CD1c-positive myeloid dendritic cell (primary cell): Measurements from ENCODE around the gene UST.
"Not testable (repeated sequence)": the region's sequence is repeated elsewhere in the genome, so short reads cannot be mapped to it uniquely, and the experiment has no call there.

Experiments
- DNase-seq: peaks from one replicate; pipeline ENCODE4 v3.0.0-alpha.2; 2016; ENCODE audit errors: extremely low spot score

UST gene

DNA sequence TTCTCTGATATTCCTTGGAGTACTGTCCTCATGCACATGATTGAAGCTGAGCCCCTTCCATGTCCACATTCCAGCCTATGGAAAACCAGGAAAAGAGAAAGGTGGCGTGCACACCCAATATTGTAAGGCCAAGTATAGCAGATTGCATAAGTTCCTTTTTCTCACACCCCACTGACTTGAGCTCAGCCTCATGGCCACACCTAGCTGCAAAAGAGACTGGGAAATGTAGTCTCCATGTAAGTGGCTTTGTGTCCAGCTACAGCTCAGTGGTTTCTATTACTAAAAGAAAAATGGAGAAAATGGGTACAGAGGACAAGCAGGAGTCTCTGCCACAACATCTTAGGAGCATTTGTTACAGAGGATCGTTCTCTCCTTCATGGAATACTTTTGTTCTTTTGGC lies 10.8 kb upstream of the UST start:
- DNase-seq, result peak; percentile 33

DNA sequence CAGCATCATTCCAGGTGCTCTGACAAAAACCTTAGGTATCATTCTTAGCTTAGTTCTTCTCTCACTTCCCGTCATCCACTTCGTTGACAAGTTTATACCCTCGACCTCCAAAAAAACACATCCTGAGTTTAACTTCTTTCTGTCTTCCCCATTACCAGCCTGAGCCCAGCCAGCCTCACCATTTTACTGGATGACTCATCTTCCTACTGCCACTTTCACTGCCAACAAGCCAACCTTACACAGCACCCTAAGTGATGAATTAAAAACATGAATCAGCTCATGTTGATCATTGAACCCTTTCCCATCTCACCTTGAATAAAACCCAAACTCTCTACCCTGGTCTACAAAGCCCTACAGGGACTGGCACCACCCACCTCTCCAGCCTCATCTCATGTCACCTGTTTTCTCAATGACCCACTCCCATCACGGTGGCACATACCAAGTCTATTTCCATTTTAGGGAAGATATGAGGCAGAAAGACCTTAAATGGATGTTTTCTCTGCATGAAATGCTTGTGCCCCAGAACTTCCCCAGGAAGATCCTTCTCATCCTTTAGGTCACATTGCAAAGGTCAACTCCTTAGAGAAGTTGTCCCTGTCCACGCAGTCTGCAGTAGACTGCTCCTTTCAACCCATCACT lies 9.9 kb upstream of the UST start:
- peak; percentile 12 for DNase-seq

GRCh38 chr6:148737806-148738205 lies 9.0 kb upstream of the UST start:
- DNase-seq, result no peak

GRCh38 chr6:148738946-148739821 lies 7.6 kb upstream of the UST start:
- DNase-seq, result peak; percentile 14

DNA sequence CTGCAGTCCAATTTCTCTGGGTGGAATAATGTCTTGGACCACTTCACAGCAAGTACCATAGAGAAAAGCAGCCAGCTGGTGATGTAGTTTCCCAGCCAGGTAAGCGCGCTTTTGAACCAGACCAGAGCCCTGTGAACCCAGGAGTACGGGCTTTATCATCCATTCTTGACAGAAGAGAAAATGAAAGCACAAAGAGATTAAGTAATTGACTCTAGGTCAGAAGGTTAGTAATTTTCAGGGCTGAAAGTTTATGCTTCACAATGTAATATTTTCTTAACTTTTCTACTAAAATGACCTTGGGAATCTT lies 7.1 kb upstream of the UST start:
- no peak for DNase-seq

GRCh38 chr6:148743476-148743875 lies 3.4 kb upstream of the UST start:
- DNase-seq, result no peak

GRCh38 chr6:148745926-148746325 lies 904 bp upstream of the UST start:
- DNase-seq, result no peak

- DNase-seq, result peak; percentile 50
Measured at GRCh38 chr6:148747145-148747470, 278 bp downstream of the UST start.

GRCh38 chr6:148747471-148748165 lies 788 bp downstream of the UST start:
- DNase-seq, result peak; percentile 65

GRCh38 chr6:148749674-148750073 lies 2.8 kb downstream of the UST start:
- DNase-seq, result no peak

DNA sequence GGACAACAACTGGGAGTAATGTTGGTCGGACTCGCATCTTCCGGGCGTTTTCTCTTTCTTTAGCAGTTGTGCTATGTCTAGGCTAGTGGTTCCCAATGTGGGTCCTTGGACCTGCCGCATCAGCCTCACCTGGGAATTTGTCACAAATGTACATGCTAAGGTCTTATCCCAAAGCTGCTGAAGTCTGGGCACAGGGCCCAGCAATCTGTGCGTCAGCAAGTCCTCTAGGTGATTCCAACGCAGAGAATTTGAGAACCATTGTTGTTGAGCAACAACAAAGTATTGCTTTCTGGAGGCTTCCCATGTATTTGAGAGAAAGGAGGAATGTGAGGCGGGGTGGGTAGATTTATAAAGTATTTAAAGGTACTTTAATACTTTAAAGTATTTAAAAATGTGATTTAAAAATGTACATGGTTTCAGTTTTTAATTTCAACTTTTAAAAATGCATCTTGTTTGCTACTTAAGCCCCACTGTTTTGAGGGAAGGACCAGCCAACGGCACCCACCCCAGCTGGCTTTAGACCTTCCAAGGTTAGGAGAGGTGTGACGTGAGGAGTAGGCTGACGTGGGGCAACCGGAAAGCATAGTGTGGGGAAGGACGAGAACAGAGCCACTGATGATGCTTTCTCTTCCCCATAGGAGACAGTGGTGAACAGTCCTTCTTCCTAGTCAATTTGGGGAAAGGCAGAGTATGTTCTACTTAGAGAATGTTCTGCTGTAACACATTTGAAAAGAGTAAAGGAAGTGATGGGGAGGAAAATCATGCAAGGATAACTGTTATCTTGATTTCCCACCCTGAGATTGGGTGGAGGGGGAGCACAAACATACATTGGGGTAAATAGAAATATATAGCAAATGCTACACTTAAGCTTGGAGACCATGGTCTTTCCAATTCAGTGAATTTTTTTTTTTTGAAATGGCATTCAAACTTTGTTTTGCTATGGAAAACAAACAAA lies 4.3 kb downstream of the UST start:
- no peak for DNase-seq

- no peak for DNase-seq
Measured at GRCh38 chr6:148751793-148752170, 5.0 kb downstream of the UST start.

DNA sequence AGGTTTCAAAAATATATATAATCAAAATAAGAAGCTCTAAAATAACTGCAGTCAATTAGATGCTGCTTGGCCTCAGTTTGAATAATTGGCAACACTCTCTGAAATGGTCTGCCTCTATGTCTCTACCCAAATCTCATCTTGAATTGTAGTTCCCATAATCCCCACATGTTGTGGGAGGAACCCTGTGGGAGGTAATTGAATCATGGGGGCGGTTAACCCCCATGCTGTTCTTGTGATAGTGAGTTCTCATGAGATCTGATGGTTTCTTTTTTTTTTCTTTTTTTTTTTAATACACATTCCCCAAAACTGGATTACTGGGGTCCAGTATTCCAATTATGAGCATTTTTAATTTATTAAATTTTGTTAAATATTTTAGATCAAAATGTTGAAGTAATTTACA lies 8.5 kb downstream of the UST start:
- DNase-seq, result not testable (repeated sequence)

DNA sequence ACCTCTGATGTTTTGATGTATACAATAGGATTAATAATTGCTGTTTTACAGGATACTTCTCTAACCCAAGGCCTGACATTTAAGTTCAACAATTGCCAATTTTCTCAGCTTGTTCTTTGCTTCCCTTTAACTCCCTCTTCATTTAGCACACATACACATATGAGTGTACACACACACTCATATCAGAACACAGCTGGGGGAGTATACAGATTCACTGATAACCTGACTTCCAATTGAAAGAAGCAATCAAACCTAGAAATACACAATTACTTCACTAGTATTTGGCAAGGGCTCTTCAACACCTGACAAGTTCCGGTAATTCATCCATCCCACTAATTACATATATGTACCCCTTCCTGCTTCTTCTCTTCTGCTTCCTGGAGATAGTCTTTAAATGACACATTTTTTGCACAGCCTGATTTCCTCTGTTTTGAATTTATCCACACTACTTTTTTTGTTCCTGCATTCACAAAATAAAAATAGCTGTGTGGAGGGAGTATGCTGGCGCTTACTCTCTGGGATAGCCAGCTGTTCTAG lies 11.2 kb downstream of the UST start:
- peak; percentile 79 for DNase-seq

GRCh38 chr6:148758492-148758891 lies 11.7 kb downstream of the UST start:
- DNase-seq, result peak; percentile 96

DNA sequence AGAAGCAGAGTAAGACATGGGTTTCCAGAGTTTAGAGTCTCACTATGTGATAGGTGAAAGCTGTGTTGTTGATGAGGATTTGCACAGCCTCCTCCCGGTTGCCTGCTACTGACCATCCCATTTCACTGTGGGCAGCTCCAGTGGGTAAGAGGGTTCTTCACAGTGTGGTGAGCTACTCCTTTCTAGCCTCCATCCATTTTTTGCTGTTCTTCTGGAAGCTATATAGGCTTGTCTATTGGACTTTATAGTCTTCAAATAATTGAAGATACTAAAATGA lies 13.4 kb downstream of the UST start:
- DNase-seq, result no peak

GRCh38 chr6:148760568-148761526 lies 14.0 kb downstream of the UST start:
- DNase-seq, result peak; percentile 89

DNA sequence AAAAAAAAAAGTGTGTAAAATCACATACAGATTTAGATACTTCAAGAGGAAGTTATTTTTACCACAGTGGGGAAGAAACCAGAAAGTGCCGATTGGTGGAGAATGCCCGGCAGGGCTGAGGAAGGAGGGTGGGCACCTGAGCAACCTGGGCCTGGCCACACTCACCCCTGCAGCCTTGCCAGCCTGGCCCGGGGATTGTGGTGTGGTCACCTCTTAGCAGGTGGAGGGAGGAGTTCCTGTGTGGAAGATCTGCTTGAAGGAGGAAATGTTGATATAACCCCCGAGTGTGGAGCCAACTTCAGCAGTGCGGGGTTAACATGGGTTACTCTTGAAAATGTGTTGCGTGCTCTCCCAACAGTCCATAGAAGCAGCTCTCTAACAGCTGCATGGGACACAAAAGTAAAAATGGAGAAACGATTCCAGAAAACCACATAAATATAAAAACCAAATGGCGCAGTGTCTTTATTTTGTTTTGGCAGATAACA lies 14.7 kb downstream of the UST start:
- no peak for DNase-seq

DNA sequence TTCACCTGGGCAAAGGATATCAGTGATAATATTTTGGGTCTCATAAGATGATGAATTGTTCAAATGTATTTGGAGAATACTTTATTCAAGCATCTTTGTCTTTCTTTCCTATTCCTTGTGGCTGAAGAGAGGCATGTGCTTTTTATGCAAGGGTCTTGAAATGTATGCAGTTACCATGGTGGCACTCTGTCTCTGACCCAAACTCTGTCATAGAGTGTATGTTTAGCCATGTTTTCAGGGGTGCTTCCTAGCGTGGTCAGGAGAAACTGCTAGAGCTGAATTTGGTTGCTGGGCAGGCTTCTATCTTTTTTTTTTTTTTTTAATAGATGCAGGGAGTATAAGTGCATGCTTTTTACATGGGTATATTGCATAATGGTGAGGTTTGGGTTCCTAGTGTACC lies 15.4 kb downstream of the UST start:
- no peak for DNase-seq

DNA sequence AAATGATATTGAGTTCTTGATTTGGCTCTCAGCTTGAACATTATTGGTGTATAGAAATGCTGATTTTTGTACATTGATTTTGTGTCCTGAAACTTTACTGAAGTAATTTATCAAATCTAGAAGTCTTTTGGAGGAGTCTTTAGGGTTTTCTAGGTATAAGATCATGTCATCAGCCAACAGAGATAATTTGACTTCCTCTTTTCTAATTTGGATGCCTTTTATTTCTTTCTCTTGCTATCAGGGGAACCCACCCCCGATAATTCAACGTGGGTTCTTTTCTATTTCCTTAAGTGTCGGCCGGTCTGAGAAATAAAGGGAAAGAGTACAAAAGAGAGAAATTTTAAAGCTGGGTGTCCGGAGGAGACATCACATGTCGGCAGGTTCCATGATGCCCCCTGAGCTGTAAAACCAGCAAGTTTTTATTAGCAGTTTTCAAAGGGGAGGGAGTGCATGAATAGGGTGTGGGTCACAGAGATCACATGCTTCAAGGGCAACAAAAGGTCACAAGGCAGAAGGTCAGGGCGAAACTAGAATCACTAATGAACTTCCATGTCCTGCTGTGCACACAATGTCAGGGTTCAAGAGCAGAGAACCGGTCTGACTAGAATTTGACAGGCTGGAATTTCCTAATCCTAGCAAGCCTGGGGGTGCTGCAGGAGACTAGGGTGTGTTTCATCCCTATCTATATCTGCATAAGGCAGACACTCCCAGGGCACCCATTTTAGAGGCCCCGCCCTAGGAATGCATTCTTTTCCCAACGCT lies 17.6 kb downstream of the UST start:
- DNase-seq, result not testable (repeated sequence)
